Measurements from ENCODE around the gene CDH1.
"Not testable (repeated sequence)": the region's sequence is repeated elsewhere in the genome, so short reads cannot be mapped to it uniquely, and the experiment has no call there.

Gene CDH1

DNA sequence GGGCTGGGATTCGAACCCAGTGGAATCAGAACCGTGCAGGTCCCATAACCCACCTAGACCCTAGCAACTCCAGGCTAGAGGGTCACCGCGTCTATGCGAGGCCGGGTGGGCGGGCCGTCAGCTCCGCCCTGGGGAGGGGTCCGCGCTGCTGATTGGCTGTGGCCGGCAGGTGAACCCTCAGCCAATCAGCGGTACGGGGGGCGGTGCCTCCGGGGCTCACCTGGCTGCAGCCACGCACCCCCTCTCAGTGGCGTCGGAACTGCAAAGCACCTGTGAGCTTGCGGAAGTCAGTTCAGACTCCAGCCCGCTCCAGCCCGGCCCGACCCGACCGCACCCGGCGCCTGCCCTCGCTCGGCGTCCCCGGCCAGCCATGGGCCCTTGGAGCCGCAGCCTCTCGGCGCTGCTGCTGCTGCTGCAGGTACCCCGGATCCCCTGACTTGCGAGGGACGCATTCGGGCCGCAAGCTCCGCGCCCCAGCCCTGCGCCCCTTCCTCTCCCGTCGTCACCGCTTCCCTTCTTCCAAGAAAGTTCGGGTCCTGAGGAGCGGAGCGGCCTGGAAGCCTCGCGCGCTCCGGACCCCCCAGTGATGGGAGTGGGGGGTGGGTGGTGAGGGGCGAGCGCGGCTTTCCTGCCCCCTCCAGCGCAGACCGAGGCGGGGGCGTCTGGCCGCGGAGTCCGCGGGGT lies at the start of gene CDH1:
CDH1 (plus strand) TSS at position 247 of the 684 bp plus-strand sequence; CDS start at position 371, 124 bp downstream.
- DNase-seq, result no peak

- no peak for DNase-seq
Observed at GRCh38 chr16:68689921-68690320, 47.2 kb upstream of the CDH1 start.

DNA sequence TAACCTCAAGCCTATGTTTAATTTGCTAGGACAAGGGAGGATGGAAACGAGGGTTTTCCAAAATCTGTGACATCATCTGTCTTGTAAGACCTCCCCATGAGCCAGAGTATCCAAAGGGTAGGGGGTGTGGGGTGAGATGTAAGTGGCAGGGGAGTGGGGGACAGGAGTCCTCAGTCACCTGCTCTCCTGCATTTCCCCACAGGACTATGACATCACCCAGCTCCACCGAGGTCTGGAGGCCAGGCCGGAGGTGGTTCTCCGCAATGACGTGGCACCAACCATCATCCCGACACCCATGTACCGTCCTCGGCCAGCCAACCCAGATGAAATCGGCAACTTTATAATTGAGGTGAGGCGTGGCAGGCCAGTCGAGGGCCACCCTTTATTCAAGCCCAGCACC lies 41.5 kb upstream of the CDH1 start:
- no peak for DNase-seq

DNA sequence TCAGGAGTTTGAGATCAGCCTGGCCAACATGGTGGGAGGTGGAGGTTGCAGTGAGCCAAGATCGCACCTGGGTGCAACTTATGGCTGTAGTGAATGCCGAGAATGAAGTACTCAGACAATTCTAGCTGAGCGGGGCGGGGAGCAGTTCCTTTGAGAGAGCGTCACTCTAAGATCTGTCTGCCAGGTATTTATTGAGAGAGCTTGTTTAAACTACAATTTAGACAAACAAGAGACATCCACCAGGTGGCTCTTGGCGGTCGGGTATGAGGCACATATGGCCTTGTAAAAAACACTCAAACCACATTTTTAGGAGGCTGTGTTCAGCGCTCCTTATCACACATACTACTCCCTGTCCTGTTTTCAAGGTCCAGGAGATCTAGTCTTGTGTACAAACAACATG lies 40.6 kb upstream of the CDH1 start:
- DNase-seq, result no peak

DNA sequence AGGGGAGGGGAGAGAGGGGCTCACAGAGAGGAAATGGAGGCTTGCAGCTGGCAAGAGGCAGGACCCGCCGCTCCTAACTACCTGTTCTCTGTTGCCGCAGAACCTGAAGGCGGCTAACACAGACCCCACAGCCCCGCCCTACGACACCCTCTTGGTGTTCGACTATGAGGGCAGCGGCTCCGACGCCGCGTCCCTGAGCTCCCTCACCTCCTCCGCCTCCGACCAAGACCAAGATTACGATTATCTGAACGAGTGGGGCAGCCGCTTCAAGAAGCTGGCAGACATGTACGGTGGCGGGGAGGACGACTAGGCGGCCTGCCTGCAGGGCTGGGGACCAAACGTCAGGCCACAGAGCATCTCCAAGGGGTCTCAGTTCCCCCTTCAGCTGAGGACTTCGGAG lies 39.0 kb upstream of the CDH1 start:
- no peak for DNase-seq

- DNase-seq, result no peak
Observed at GRCh38 chr16:68700120-68700519, 37.0 kb upstream of the CDH1 start.

DNA sequence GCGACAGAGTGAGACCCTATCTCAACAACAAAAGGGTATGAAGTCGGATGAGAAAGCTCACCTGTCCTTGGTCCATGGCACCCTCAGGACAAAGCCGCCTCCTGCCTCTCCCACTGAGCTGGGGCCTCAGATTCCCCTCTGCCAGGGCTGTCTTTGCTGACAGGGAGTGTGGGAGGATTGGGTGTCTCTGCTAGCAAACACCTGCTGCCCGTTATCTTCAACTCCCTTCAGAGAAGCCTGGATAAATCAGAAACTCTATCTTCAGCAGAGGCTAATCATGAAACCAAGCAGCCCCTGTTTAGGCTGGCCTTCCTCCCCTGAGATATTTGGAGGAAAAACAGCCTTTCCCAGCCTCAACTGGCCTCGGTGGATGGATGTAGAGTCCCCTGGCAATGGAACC lies 36.3 kb upstream of the CDH1 start:
- DNase-seq, result no peak

DNA sequence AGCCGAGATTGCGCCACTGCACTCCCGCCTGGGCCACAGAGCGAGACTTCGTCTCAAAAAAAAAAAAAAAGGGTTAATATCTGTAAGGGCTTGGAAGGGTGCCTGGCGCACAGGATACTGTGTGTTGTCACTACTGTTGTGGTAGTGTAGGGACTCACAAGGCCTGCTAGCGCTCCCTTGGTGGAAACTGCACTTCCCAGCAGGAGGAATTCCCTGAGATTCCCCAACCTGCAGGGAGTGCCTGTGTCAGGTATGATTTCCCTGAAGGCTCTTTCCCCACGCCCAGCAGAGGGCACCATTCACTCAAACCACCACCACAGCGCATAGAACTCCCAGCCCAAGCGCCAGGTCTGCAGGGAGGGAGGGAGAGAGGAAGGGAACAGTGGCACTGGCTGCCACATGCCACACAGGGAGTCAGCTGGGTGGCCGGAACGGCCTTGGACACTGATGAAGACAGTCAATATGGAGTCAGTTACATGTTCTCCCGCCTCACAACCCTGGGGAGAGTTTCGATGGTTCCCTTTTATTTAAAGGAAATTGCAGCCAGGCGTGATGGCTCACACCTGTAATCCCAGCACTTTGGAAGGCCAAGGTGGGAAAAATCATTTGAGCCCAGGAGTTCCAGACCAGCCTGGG lies 32.7 kb upstream of the CDH1 start:
- DNase-seq, result no peak

- no peak for DNase-seq
Observed at GRCh38 chr16:68707340-68708152, 29.5 kb upstream of the CDH1 start.

DNA sequence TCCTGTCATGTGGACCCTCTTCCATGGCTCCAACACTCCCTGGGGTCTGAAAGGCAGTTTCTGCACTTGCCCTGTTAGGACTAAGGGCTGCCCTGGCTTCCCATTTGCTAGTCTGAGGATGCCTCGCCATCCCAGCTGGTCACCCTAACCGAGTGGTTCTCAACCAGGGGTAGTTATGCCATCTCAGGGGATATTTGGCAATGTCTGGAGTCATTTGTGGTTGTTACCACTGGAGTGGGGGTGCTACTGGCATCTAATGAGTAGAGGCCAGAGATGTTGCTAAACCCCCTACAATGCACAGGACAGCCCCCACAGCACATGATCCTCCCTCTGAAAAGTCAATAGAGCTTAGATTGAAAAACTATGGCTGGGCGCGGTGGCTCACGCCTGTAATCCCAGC lies 26.9 kb upstream of the CDH1 start:
- no peak for DNase-seq

- DNase-seq, result no peak
Observed at GRCh38 chr16:68711421-68712139, 25.5 kb upstream of the CDH1 start.

GRCh38 chr16:68713361-68713760 lies 23.7 kb upstream of the CDH1 start:
- no peak for DNase-seq

DNA sequence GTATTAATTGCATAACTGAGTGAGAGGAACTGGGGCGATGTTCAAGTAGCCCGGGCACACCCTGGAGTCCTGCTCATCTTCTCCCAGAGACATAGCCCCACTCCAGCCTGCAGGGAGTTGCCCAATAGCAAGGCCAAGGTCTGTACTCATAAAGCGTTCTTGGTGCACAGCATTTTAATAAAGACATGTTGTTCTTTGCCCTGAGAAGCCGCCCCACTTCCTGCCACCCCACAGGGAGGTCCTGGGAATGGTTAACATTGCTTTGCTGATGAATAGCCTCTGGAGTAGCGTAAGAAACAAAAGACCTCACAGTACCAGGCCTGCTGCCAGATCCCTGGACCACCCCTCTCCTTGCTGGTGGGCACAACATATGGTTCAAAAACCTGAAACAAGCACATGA lies 21.6 kb upstream of the CDH1 start:
- DNase-seq, result no peak

DNA sequence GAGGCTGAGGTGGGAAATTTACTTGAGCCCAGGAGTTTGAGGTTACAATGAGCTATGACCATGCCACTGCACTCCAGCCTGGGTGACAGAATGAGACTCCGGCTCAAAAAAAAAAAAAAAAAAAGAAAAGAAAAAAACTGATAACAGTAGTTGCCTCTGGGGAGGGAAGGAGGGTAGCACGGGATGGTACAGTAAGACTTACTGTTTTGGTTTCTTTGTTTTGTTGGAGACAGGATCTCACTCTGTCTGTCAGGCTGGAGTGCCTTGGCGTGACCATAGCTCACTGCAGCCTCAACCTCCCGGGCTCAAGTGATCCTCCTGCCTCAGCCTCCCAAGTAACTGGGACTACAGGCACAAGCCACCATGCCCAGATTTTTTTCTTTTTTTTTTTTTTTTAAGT lies 20.6 kb upstream of the CDH1 start:
- not testable (repeated sequence) for DNase-seq

DNA sequence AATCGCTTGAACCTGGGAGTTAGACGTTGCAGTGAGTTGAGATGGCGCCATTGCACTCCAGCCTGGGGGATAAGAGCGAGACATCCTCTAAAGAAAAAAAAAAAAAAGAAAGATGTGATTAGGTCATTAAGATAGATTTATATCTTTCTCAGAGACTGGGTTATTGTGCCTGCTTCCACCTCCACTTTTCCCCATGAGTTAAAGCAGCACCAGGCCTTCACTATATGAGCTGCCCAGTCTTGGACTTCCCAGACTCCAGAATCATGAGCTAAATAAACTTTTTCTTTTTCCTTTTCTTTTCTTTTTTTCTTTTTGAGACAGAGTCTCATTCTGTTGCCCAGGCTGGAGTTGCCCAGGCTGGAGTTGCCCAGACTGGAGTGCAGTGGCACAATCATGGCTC lies 19.4 kb upstream of the CDH1 start:
- no peak for DNase-seq

- DNase-seq, result no peak
Observed at GRCh38 chr16:68718590-68718989, 18.5 kb upstream of the CDH1 start.

- DNase-seq, result no peak
Observed at GRCh38 chr16:68719993-68720489, 17.1 kb upstream of the CDH1 start.

GRCh38 chr16:68722119-68723024 lies 14.7 kb upstream of the CDH1 start:
- DNase-seq, result no peak

GRCh38 chr16:68724797-68725196 lies 12.3 kb upstream of the CDH1 start:
- no peak for DNase-seq

DNA sequence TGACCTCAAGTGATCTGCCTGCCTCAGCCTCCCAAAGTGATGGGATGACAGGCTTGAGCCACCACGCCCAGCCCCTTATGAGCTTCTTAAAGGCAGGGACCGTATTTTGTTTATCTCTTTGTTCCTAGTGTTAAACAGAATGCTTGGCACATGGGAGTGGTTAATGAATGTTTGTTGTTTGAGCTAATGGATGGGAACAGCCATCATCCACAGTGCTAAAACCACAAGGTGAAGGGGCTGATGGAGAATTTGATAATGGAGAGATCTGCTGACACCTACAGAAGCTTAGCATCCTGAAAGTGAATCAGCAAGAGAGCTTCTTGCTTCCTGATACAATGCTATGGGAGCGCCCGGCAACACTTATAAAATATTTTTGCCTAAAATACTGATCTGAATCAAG lies 8.6 kb upstream of the CDH1 start:
- no peak for DNase-seq

GRCh38 chr16:68731637-68732036 lies 5.5 kb upstream of the CDH1 start:
- DNase-seq, result no peak

All from cerebellar nuclear complex (tissue), 1 donor.